Right kidney (tissue), 1 donor: Measurements from ENCODE around the gene GRAMD4.

ENCODE experiments used
- DNase-seq: peaks from one replicate; pipeline ENCODE4 v3.0.0-alpha.2; 2016

GRAMD4 gene

DNA sequence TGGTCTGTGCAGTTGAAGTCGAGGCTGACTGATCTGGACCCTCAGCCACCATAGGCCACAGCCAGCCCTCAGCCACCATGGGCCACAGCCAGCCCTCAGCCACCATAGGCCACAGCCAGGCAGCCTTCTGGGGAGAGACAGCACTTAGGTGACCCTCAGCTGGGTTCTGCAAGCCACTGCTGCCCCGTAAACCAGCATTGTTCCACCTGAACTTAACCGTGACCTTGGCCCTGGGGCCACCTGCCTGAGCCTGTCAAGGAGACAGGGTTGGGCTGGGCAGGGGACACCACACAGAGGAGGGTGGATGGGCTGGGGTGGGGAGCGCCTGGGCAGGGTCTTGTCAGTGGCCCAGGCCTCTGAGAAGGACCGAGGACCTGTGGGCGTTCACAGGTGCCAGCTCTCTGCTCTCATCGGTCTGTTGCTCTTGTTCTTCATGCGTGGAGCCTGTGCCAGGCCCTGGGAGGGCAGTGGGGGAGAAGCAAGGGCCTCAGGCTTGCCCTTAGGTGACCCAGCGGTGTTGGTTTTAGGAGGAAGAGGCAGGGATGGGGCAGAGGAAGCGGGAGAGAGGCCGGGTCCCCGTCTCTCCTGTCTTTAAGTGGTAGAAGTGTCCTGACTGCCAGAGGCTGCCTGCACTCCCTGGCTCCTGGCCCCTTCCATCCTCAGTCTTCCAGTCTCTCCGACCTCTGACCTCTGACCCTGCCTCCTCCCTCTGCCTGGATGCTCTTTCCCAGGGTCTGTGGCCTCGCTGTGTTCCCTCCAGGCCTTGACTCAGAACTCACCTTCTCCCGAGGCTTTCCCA lies 36.9 kb downstream of the GRAMD4 start:
- DNase-seq: no peak

GRCh38 chr22:46657655-46657953 lies 37.4 kb downstream of the GRAMD4 start:
- no peak for DNase-seq

- no peak for DNase-seq
These were observed 38.1 kb downstream of the GRAMD4 start for GRCh38 chr22:46657996-46658947.

DNA sequence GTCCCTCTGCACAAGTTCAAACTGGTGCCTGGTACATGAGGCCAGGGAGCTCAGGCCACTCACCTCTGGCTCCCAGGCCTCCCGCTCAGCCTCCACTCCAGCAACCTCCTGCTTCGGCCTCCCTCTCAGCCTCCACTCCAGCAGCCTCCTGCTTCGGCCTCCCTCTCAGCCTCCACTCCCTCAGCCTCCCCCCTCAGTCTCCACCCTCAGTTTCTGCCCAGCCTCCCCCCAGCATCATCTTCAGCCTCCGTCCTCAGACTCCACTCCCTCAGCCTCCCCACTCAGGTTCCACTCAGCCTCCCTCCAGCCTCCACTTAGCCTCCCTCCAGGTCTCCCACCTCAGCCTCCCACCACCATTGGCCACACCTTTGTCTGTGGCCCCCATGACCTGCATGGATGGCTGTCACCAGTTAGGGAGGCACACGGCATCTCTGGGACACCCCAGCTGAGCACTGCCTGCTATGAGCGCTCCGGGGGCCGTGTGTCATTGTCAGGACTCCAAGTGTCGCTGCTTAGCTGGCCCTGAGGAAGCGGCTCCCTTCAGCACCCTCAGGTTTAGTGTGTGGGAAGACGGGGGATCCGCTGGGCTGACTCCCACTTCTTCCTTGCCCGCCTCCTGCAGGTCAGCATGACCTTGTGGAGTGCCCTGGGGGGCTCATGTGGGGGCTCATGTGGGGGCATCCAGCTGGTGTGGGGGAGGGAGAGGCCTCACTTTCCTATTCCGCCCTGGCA lies 39.0 kb downstream of the GRAMD4 start:
- DNase-seq: no peak

DNA sequence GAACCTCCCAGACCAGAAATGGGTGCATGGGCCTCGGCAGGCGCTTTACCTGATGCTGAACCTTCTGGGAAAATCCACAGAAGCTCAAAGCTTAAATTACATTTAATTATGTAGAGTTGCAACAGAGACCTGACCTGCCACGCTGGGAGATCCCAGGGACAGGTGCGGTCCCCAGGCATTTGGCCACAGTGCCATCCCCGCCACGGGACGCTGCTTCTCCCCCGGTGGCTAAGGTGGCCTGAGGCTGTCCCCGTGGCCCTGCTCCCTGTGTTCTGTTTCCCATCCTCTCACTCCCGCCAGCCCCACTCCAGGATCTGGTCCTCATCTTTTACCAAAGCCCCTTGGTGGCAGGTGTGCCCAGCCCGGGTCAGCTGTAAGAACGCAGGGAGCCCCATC lies 39.6 kb downstream of the GRAMD4 start:
- no peak for DNase-seq

DNA sequence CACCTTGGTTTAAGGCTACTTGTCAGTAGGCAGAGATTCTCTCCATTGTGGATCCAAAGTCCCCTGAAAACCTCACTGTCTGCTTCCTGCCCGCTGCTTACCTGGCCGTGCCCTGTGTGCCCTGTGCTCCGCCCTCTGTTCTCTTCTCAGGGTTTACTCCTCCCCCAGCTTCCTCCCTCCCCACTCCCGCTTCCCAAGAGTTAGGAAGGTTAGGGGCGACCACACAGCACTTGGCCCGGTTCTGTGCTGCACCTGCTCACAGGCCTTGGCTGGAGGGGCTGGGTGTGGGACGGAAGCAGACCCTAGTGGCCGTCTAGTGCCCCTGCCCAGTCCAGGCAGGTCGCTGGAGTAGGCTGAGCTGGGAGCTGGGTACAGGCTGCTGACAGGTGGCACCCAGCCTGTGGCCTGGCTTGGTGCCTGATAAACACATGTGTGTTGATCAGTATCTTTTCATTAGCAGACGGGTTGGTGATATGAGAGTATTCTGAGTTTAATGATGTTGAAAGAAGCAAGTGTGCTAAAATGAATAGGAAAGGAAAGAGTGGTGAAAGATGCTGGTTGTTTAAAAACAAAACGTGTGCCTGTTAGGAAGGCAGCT lies 40.5 kb downstream of the GRAMD4 start:
- no peak for DNase-seq

DNA sequence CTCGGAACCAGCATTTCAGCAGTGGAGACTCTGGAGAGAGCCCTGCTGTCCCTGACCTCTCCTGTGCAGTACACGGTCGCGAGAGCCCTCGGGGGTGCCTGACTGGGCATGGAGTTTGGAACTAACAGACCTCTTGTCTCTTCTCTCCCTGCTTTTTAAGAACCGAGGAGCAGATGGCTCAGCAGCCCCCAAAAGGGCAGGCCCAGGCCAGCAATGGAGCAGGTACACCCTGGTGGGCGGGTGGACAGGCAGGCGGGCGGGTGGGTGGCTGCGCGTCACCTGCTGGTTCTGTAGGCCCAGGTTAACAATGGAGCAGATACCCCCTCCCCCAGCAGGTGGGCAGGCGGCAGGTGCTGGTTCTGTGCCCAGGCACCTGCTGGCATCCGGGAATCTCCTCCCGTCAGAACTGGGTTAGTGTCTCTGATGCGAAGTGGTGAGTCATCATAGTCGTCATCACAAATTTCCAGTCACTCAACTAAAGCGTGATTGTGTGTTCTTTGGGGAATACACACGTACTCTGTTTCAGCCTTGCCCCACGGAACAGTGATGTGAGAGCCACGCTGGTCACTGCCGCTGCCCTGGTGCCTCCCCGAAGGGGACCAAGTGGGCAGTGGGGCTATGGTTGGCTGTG lies 41.1 kb downstream of the GRAMD4 start:
- DNase-seq: no peak

DNA sequence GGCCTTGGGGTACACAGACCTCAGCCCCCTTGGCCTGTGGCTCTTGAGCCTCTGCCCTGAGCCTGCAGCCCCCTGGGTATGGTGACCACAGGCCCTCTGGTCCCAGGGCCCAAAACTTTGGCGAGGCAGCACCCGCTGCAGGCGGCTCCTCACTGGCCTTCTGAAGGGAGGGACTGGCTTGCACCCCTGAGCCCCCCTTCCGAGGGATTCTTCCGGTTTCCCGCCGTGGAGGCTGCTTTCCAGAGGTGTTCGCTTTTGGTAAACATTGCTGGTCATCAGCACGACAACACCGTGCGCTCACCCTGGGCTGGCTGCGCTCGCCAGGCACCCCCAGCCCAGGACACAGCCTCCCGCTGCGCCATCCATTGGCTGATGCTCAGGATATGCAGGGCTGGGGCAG lies 42.0 kb downstream of the GRAMD4 start:
- no peak for DNase-seq

DNA sequence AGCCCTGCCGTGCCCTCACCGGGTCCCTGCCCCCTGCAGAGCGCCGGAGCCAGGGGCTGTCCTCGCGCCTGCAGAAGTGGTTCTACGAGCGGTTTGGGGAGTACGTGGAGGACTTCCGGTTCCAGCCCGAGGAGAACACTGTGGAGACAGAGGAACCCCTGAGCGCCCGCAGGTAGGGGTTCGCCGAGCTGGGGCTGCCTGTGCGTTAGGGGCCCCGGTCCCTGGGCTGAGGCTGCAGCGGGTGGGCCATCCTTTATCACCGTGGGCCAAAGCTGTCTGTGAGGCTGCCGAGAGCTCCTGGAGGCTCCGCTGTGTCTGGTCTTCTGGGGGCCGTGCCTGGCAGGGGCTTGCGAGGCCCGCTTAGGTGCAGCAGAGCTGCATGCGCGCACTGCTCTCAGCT lies 42.8 kb downstream of the GRAMD4 start:
- DNase-seq: no peak

DNA sequence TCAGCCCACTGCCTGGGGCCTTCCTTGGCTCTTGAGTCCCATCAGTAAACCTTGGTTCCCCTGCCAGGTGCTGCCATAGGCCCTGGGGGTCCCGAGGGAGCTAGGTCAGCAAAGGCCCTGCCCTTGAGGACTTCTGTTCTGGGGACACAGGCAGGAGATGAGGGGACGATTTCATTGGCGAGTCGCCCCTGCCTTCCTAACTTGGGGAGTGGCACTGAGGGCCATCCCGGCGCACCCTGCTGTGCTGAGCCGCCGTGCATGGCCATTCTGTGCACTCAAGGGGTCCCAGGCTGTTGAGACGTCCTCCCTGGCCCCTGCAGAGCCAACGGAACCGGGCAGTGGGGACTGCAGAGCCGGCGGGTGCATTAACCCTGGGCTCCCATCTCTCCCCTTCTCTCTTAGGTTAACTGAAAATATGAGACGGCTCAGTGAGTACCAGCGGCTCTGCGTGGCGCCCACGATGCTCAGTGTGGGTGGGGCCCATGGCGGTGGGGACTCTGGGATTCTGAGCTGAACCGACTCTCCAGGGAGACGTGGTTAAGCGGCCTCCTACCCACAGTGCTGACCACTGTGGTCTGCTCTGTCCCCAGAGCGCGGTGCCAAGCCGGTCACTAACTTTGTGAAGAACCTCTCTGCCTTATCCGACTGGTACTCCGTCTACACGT lies 43.4 kb downstream of the GRAMD4 start:
- DNase-seq: no peak

DNA sequence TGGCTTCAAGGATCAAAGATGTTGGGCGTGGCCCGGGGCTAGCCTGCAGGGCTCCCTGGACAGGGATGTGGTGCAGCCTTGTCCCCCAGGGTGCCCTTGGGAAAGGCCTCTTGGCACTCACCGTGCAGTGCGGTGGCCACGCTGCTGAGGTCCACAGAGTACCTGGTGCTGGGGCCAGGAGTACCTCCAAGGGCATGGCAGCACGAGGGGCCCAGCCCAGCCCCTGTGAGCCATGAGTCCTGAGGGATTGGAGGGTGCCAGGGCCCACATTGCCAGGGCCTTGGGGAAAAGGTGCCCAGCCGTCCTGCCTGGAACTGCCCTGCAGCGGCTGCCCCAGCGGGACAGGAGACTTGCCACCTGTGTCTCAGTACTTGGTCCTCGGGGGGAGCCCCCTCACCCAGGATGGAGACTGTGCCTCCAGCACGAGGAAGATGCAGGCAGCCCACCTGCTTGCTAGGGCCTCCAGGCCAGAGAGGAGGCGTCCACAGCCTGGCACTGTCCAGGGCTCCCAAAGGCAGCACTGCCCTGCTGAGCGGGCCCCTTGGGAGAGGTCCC lies 44.2 kb downstream of the GRAMD4 start:
- no peak for DNase-seq

GRCh38 chr22:46665151-46665695 lies 45.0 kb downstream of the GRAMD4 start:
- DNase-seq: no peak

GRCh38 chr22:46665751-46666280 lies 45.6 kb downstream of the GRAMD4 start:
- DNase-seq: no peak

DNA sequence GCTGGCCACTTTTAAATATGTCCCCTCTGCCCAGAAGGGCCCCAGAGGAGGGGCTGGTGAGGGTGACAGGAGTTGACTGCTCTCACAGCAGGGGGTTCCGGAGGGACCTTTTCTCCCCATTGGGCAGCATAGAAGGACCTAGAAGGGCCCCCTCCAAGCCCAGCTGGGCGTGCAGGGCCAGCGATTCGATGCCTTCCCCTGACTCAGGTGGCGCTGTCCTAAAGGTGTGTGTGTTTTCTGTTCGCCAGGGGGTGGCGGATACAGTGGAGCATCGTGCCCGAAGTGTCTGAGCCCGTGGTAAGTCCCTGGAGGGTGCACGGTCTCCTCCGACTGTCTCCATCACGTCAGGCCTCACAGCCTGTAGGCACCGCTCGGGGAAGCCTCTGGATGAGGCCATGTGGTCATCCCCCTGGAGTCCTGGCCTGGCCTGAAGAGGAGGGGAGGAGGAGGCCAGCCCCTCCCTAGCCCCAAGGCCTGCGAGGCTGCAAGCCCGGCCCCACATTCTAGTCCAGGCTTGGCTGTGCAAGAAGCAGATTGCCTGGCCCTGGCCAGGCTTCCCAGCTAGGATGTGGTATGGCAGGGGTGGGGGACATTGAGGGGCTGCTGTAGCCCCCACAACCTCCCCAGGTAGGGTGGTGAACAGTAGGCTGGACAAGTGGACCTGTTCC lies 46.5 kb downstream of the GRAMD4 start:
- no peak for DNase-seq

DNA sequence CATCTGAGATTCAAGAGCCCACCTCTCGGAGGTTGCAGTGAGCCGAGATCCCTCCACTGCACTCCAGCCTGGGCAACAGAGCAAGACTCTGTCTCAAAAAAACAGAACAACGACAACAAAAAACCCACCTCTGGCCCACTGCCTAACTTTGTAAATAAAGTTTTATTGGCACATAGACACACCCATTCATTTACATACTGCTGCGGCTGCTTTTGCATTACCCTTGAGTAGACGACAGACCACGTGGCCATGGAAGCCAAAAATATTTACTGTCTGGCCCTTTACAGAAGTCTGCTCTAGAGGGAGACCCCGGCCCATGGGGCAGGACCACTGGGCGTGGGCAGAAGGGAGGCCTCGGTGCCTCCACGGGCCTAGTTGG lies 47.0 kb downstream of the GRAMD4 start:
- no peak for DNase-seq

GRCh38 chr22:46668116-46668515 lies 47.9 kb downstream of the GRAMD4 start:
- DNase-seq: no peak

DNA sequence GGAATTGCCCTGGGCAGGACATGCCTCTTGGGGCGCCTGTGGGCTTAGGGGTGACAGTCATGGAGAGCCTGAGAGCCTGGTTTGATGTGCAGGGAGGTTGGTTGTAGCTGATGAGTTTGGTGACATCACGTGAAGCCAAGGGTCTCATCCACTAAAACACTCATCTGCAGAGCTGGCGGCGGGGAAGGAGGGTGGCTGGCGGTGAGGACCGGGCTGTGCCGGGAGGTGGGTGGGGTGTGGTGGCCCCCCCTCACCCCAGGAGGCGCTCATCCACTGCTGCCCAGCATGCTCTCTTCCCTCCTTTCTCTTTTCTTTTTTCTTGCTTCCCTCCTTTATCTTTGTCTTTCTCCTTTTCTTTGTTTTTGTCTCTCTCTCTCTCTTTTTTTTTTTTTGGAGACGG lies 49.0 kb downstream of the GRAMD4 start:
- no peak for DNase-seq

- no peak for DNase-seq
These were observed 51.7 kb downstream of the GRAMD4 start for GRCh38 chr22:46671824-46672432.

- no peak for DNase-seq
These were observed 52.5 kb downstream of the GRAMD4 start for GRCh38 chr22:46672731-46673130.

GRCh38 chr22:46673205-46673604 lies 53.0 kb downstream of the GRAMD4 start:
- DNase-seq: no peak
